ENCODE data around the gene KPNA1. TPM values are rescaled to one million over a fixed set of nuclear protein-coding genes. Genes with fewer than 3 reads are reported as not detected.

Gene KPNA1
- total RNA-seq, 1 experiment from 2014 or later, result 78.5 TPM

DNA sequence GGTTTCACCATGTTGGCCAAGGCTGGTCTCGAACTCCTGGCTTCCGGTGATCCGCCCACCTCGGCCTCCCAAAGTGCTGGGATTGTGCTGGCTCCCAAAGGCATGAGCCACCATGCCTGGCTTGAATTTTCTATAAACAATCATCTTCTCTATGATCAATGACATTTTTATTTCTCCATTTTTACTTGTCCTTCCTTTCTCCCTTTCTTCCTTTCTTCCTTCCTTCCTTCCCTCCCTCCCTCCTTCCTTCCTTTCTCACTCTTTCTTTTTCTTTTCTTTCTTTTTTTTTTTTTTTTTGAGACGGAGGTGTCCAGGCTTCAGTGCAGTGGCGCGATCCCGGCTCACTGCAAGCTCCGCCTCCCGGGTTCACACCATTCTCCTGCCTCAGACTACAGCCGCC is 8.6 kb upstream of the KPNA1 start:
- Mint-ChIP-seq H3K4me1 (ENCODE audit: low read depth, unreplicated experiment) (peaks cover 7% of the 10 kb centered on the region), H3K36me3 (ENCODE audit: insufficient read depth, unreplicated experiment) (no peaks in the 10 kb centered on the region), H3K9me3 (ENCODE audit: low read depth, unreplicated experiment) (peaks cover 3% of the 10 kb centered on the region), H3K27me3 (ENCODE audit: unreplicated experiment) (no peaks in the 10 kb centered on the region), H3K27ac (ENCODE audit: unreplicated experiment) (no peak overlapping the region), H3K4me3 (ENCODE audit: low read depth, unreplicated experiment) (no peak overlapping the region)
- BruUV-seq (replicated peaks), result no TSS peak
- TF ChIP-seq, protein P1, sequence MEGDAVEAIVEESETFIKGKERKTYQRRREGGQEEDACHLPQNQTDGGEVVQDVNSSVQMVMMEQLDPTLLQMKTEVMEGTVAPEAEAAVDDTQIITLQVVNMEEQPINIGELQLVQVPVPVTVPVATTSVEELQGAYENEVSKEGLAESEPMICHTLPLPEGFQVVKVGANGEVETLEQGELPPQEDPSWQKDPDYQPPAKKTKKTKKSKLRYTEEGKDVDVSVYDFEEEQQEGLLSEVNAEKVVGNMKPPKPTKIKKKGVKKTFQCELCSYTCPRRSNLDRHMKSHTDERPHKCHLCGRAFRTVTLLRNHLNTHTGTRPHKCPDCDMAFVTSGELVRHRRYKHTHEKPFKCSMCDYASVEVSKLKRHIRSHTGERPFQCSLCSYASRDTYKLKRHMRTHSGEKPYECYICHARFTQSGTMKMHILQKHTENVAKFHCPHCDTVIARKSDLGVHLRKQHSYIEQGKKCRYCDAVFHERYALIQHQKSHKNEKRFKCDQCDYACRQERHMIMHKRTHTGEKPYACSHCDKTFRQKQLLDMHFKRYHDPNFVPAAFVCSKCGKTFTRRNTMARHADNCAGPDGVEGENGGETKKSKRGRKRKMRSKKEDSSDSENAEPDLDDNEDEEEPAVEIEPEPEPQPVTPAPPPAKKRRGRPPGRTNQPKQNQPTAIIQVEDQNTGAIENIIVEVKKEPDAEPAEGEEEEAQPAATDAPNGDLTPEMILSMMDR (IDR thresholded peaks at IDR 0.05; ENCODE audit: unreplicated experiment), result no peak
- intact Hi-C loops (cut with micrococcal nuclease; ENCODE audit: unreplicated experiment), result no loop called here
- CTCF ChIA-PET, result no interaction called here
- DNase-seq, result no peak

DNA sequence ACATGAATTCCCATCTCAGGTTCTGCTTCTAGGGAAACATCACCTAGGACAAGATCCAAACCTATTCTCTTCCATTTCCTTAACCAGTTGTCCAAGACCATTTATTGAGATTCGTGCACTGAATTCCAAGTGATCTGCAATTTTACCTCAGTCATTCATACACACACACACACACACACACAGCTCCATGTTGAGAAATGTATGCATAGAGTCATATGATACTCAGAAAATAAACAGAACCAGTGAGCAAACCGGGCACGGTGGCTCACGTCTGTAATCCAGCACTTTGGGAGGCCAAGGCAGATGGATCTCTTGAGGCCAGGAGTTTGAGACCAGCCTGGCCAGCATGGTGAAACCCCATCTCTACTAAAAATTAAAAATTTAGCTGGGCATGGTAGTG is 6.1 kb upstream of the KPNA1 start:
- CTCF ChIA-PET, result no interaction called here
- no TSS peak for BruUV-seq (replicated peaks)
- intact Hi-C loops (cut with micrococcal nuclease; ENCODE audit: unreplicated experiment), result no loop called here
- Mint-ChIP-seq H3K4me3 (ENCODE audit: low read depth, unreplicated experiment) (no peak overlapping the region), H3K27me3 (ENCODE audit: unreplicated experiment) (no peaks in the 10 kb centered on the region), H3K9me3 (ENCODE audit: low read depth, unreplicated experiment) (peaks cover 3% of the 10 kb centered on the region), H3K4me1 (ENCODE audit: low read depth, unreplicated experiment) (peaks cover 7% of the 10 kb centered on the region), H3K36me3 (ENCODE audit: insufficient read depth, unreplicated experiment) (no peaks in the 10 kb centered on the region), H3K27ac (ENCODE audit: unreplicated experiment) (peak overlapping the region; percentile 66)
- no peak for DNase-seq
- TF ChIP-seq, protein P1 (IDR thresholded peaks at IDR 0.05; ENCODE audit: unreplicated experiment), result no peak

DNA sequence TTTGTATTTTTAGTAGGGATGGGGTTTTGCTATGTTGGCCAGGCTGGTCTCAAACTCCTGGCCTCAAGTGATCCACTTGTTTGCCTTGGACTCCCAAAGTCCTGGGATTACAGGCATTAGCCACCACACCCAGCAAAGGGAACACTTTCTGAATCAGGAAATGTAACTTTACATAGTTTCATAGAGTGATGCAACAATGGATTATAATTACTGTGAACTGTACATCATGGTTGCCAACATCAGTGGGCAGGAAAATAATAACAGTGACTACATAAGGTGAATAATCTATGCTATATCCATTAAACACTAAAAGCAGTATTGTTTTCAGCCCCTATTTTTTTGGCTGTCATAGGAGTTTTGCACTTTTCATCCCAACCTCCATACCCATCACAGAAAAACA is 5.0 kb upstream of the KPNA1 start:
- CTCF ChIA-PET, result no interaction called here
- BruUV-seq (replicated peaks), result no TSS peak
- Mint-ChIP-seq H3K4me3 (ENCODE audit: low read depth, unreplicated experiment) (no peak overlapping the region), H3K4me1 (ENCODE audit: low read depth, unreplicated experiment) (peaks cover 16% of the 10 kb centered on the region), H3K36me3 (ENCODE audit: insufficient read depth, unreplicated experiment) (peaks cover 5% of the 10 kb centered on the region), H3K27me3 (ENCODE audit: unreplicated experiment) (no peaks in the 10 kb centered on the region), H3K9me3 (ENCODE audit: low read depth, unreplicated experiment) (peaks cover 3% of the 10 kb centered on the region), H3K27ac (ENCODE audit: unreplicated experiment) (no peak overlapping the region)
- TF ChIP-seq, protein P1 (IDR thresholded peaks at IDR 0.05; ENCODE audit: unreplicated experiment), result no peak
- no peak for DNase-seq
- intact Hi-C loops (cut with micrococcal nuclease; ENCODE audit: unreplicated experiment), result no loop called here

DNA sequence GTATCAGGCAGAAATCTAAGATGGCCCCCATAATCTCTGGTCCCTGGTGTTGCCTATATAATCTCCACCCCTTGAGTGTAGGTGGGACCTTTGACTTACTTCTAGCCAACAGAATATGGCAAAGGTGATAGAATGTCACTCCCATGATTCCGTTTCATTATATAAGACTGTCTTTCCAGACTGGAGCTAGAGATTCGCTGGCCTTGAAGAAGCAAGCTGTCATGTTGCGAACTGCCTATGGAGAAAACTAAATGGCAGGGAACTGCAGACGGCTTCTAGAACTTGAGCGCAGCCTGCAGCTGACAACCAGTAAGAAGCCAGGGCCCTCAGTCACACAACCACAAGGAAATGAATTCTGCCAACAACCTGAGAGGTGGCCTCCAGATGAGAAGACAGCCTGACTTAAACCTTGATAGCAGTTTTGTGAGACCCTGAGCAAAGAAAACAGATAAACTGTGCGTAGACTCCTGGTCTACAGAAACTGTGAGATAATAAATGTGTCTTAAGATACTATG is 2.2 kb upstream of the KPNA1 start:
- TF ChIP-seq, protein P1 (IDR thresholded peaks at IDR 0.05; ENCODE audit: unreplicated experiment), result no peak
- Mint-ChIP-seq H3K27ac (ENCODE audit: unreplicated experiment) (no peak overlapping the region), H3K4me1 (ENCODE audit: low read depth, unreplicated experiment) (peaks cover 32% of the 10 kb centered on the region), H3K27me3 (ENCODE audit: unreplicated experiment) (no peaks in the 10 kb centered on the region), H3K4me3 (ENCODE audit: low read depth, unreplicated experiment) (no peak overlapping the region), H3K36me3 (ENCODE audit: insufficient read depth, unreplicated experiment) (peaks cover 20% of the 10 kb centered on the region), H3K9me3 (ENCODE audit: low read depth, unreplicated experiment) (peaks cover 3% of the 10 kb centered on the region)
- CTCF ChIA-PET, result interaction anchor here (0.5 kb wide), 1 partner anchor 970 kb away, joined by 3 read pairs; no protein-coding TSS in a partner anchor
- no TSS peak for BruUV-seq (replicated peaks)
- intact Hi-C loops (cut with micrococcal nuclease; ENCODE audit: unreplicated experiment), result no loop called here
- no peak for DNase-seq

Measured in Calu3 (cell line).